ENCODE results near the gene SYCP3. TPM values are rescaled to one million over a fixed set of nuclear protein-coding genes. Genes with fewer than 3 reads are reported as not detected.

SYCP3 gene
- total and polyA plus RNA-seq, 2 of the 13 experiments (the other 11 are each of a cell fraction or from before 2014, with no cell fraction given) = not detected

GRCh38 chr12:101713059-101713682, 26.1 kb downstream of the SYCP3 start (continued):
- TF ChIP-seq ARID5B (CRISPR knock-in tag; IDR thresholded peaks at IDR 0.05) (peak; percentile 96), MED1 (CRISPR knock-in tag; IDR thresholded peaks at IDR 0.05) (peak; percentile 89), ZXDC (CRISPR knock-in tag; IDR thresholded peaks at IDR 0.05) (no peak), SOX5 (CRISPR knock-in tag; IDR thresholded peaks at IDR 0.05; ENCODE audit: borderline replicate concordance) (peak; percentile 86; the same call in 1 of the 2 replicates), TCF7L2 (IDR thresholded peaks at IDR 0.05; ENCODE audit: low read depth, low read length) (no peak), ZNF282 (IDR thresholded peaks at IDR 0.05; ENCODE audit: partially characterized antibody) (no peak), SPEN (CRISPR knock-in tag; IDR thresholded peaks at IDR 0.05; ENCODE audit: low read depth) (peak; percentile 54; the same call in 1 of the 2 replicates), ZNF407 (CRISPR knock-in tag; IDR thresholded peaks at IDR 0.05; ENCODE audit: not compliant biosample characterization) (no peak), TCF7 (IDR thresholded peaks at IDR 0.05; ENCODE audit: low read depth) (peak; percentile 24; the same call in 1 of the 2 replicates), CREBL2 (CRISPR knock-in tag; IDR thresholded peaks at IDR 0.05; ENCODE audit: borderline replicate concordance) (no peak)
